Ammon's horn (tissue), 1 donor: ENCODE measurements around the gene PDK3.

Experiments used
- DNase-seq: peaks from one replicate; pipeline ENCODE4 v3.0.0-alpha.2; 2016; ENCODE audit warnings: low spot score

The PDK3 gene

GRCh38 chrX:24464836-24465531 lies at the start of gene PDK3:
Gene PDK3 (plus strand): TSS chrX:24465286. CDS start chrX:24465456, 170 bp downstream.
- peak; percentile 89 for DNase-seq

DNA sequence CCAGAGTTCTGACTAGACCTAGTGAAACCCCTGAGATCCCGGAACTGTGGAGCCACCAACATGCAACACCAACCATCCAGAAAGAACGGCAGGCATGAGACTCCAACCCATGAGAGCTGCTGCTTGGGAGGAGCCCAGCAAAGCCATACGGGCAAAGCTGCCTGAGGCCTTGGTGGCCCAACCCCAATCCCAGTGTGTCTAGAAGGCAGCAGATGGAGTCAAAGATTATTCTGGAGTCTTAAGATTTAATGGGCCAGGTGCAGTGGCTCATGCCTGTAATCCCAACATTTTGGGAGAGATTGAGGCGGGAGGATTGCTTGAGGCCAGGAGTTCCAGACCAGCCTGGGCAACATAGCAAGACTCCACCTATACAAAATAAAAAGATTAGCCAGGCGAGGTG lies 49.2 kb upstream of the PDK3 start:
- no peak for DNase-seq

GRCh38 chrX:24423960-24424359 lies 41.1 kb upstream of the PDK3 start:
- DNase-seq: no peak

DNA sequence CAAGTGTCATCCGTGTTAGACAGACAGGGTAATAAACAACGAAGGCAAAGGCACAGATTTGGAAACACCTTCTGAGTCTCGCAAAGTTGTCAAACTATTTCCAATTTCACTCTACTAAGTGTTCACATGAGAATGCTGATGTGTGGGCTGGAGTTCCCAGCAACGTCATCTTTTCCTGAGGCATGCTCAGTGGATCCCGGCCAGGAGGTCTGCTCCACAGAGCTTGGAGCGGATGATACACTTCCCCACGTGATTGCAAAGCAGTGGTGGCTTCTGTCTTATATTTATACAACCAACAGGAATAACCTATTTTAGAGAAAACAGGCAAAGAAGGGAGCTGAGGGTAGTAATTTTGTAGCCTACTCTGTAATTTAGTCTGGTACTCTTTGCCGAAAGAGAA lies 40.1 kb upstream of the PDK3 start:
- DNase-seq: no peak

DNA sequence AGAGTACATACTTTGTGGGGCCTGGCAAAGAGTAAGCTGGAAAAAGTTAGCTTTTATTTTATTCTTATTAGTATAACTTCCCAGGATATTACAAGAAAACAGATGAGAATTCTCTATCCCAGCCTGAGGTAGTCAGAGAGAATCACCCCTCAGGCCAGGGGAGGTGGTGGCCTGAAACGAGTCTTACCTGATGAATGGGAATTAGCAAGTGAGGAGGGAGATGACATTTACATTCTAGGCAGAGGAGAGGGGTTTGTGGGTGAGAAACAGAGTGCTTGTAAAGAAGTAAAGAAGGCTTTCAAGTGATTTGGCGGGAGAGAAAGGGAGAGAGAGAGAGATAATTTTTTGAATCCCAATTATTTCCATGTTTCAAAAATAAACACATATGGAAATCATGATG lies 39.3 kb upstream of the PDK3 start:
- no peak for DNase-seq

GRCh38 chrX:24426340-24426913 lies 38.7 kb upstream of the PDK3 start:
- peak; percentile 3 for DNase-seq

GRCh38 chrX:24426921-24427746 lies 38.0 kb upstream of the PDK3 start:
- DNase-seq: no peak

GRCh38 chrX:24427747-24428019 lies 37.4 kb upstream of the PDK3 start:
- no peak for DNase-seq

DNA sequence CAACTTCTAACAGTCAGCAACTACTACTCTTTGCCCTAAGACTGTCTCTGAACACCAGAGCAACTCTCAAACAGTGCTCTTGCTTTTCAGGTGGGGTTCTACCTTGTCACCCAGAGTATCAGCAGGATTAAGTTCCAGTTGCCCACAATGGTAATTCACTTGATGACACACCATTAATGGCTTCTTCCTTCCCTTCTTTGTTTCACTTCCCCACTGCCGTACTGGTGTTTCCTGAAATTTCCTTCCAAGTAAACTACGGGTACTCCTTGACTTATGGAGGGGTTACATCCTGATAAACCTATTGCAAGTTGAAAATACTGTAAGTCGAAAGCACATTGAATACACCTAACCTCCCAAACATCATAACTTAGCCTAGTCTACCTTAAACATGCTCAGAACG lies 36.6 kb upstream of the PDK3 start:
- DNase-seq: no peak

GRCh38 chrX:24435060-24435459 lies 30.0 kb upstream of the PDK3 start:
- no peak for DNase-seq

GRCh38 chrX:24443918-24444317 lies 21.2 kb upstream of the PDK3 start:
- no peak for DNase-seq

DNA sequence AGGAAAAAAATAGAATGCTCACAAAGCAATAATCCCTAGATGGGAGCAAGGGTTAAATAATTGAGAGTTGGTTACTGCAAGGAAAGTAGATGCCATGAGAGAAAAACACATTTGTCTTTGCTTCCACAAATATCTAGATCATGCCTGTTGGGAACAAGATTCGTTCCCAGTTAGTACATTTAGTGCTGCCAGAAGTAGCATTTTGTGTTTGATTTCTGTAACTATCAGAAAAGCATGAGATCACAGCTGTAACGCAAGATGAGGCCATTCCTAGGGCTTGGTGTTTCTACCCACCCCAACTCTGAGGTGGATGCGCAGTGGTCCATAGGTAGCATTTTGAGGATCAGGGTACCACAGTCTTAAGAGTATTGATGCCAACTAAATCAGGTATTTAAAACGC lies 20.4 kb upstream of the PDK3 start:
- DNase-seq: no peak

DNA sequence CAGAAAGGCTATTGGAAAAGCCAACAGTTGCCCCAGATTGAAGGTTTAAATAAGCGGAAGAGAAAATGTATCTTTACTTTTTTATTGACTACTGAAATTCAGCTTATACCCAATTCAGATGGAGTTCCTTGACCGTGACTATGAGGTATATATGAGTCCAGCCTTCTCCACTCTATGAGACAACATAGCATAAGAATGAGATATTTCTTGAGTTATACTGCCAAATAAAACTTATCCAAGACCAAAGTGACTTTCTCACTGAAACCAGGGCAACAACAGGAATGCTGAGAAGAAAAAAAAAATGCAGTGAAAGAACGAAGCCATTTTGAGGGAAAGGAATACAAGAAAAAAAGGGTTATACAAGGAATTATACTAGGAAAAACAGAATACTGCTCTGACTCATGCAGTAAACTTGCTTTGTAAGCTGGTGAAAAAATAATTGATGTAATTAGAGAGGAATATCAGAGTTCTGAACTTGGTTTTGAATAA lies 16.3 kb upstream of the PDK3 start:
- DNase-seq: no peak

DNA sequence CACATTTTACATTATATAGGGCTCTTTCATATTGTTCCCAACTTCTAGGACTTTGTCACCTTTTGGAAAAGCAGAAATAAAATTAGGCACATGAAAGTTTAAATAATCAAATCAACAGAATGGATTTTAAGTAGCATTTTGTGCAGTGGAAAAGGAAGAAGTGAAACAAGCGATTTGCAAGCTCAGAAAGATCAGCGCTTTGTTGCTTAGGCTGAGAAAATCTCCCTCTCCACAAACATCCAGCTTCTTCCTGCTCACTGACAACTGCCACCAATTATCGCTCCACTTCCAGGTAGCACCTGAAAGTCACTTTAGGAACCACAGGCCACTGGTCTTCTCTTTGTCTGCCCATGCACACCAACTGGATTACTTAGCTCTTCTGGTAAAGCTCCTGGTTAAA lies 2.0 kb upstream of the PDK3 start:
- no peak for DNase-seq

- DNase-seq: no peak
Observed at GRCh38 chrX:24464498-24464835, 619 bp upstream of the PDK3 start.

- DNase-seq: no peak
Observed at GRCh38 chrX:24465532-24465865, 413 bp downstream of the PDK3 start.

- no peak for DNase-seq
Observed at GRCh38 chrX:24466025-24466424, 939 bp downstream of the PDK3 start.

- DNase-seq: no peak
Observed at GRCh38 chrX:24468245-24468644, 3.2 kb downstream of the PDK3 start.

GRCh38 chrX:24471808-24472207 lies 6.7 kb downstream of the PDK3 start:
- DNase-seq: no peak

DNA sequence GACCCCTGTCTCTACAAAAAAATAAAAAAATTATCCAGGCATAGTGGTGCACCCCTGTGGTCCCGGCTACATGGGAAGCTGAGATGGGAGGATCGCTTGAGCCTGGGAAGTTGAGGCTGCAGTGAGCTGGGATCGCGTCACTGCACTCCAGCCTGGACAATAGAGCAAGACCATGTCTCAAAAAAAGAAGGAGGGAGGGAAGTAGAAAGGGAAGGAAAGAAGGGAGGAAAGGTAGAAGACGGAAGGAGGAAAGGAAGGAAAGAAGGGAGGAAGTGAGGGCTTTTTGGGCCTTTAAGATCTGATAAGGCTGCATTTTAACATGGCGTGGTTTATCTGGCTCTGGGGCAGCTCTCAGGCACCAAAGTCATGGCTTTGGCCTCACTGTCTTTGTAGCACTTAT lies 10.4 kb downstream of the PDK3 start:
- no peak for DNase-seq

GRCh38 chrX:24478509-24478908 lies 13.4 kb downstream of the PDK3 start:
- no peak for DNase-seq

- peak; percentile 37 for DNase-seq
Observed at GRCh38 chrX:24479924-24480323, 14.8 kb downstream of the PDK3 start.

GRCh38 chrX:24480400-24480865 lies 15.3 kb downstream of the PDK3 start:
- no peak for DNase-seq
